ENCODE measurements around the gene CKS1B. TPM values are rescaled to one million over a fixed set of nuclear protein-coding genes. Genes with fewer than 3 reads are reported as not detected.

The CKS1B gene
- total and polyA plus RNA-seq, 9 of the 15 experiments (the other 6 are each of a cell fraction or from before 2014, with no cell fraction given) = 215 to 1,103 (median 460) TPM

DNA sequence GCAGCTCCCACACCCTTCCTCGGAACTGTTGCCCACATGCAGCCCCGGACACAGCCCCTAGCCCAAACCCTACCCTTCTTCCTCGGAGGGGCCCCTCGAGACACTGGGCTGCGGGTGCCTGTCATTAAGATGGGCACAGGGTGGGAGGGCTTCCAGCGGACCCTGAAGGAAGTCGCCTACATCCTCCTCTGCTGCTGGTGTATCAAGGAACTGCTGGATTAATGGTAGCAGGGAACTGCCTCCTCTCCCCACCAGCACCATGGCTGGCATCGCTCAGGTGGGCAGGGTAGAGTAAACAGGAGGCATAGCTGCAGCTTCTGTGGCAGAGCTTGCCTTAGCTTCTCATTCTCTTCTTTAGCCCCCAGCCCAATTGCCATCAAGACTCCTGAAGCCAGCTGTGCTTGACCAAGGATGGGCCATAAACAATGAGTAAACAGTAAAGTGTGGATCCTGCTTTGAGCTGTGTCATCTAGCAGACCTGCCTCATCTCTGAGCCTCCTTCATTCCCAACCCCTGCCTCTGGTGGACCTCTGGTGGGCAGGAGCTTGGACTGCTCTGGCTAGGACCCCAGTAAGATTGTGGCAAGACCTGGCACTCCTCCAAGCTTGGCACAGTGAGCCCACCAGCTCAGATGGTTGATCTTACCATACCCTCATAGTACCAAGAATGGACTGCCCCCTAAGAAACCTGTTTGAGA lies 19.2 kb downstream of the CKS1B start, which contains the start of gene LENEP (continued):
- TF ChIP-seq, protein P1, sequence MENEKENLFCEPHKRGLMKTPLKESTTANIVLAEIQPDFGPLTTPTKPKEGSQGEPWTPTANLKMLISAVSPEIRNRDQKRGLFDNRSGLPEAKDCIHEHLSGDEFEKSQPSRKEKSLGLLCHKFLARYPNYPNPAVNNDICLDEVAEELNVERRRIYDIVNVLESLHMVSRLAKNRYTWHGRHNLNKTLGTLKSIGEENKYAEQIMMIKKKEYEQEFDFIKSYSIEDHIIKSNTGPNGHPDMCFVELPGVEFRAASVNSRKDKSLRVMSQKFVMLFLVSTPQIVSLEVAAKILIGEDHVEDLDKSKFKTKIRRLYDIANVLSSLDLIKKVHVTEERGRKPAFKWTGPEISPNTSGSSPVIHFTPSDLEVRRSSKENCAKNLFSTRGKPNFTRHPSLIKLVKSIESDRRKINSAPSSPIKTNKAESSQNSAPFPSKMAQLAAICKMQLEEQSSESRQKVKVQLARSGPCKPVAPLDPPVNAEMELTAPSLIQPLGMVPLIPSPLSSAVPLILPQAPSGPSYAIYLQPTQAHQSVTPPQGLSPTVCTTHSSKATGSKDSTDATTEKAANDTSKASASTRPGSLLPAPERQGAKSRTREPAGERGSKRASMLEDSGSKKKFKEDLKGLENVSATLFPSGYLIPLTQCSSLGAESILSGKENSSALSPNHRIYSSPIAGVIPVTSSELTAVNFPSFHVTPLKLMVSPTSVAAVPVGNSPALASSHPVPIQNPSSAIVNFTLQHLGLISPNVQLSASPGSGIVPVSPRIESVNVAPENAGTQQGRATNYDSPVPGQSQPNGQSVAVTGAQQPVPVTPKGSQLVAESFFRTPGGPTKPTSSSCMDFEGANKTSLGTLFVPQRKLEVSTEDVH (IDR thresholded peaks at IDR 0.05; ENCODE audit: low read depth, partially characterized antibody) = peak; percentile 18
- TF ChIP-seq MEIS2 (IDR thresholded peaks at IDR 0.05; ENCODE audit: partially characterized antibody) (no peak), ZKSCAN3 (CRISPR knock-in tag; IDR thresholded peaks at IDR 0.05) (no peak), POLR2AphosphoS5 (IDR thresholded peaks at IDR 0.05; ENCODE audit: control insufficient read depth, insufficient read depth, low read depth, low read length) (0 out of 2 replicates have a peak, but pooled peaks have one; percentile 9), ZBTB7A (IDR thresholded peaks at IDR 0.05; ENCODE audit: borderline replicate concordance, control insufficient read depth, low read depth, low read length) (peak; percentile 8; the same call in 1 of the 2 replicates)

DNA sequence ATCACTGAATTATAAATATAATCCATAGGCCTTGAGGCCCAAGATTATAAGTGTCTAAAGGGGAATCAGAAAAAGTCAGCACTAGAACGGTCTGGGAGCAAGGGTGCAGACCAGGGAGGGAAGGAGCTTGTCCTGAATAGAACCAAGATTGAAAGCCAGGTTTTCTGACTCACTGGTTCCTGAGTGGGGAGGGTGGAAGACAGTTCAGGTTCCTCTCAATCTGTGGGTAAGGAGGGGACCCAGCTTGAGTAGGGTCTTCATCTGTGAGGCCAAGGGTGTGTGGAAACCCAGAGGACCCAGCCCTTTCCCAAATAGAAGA lies 19.7 kb downstream of the CKS1B start:
- peak overlapping the region; percentile 73 for H3K27ac ChIP-seq (ENCODE audit: extremely low read depth, low read depth, low read length)
- H3K9me3 ChIP-seq (replicated peaks; ENCODE audit: control insufficient read depth, insufficient read depth, low read depth, low read length) = no peaks in the 10 kb centered on the region
- in situ Hi-C loops (cut with MboI) = no loop called here
- BruUV-seq (replicated peaks) = no TSS peak
- DNase-seq (ENCODE audit: extremely low read depth in 1 of 4, low spot score in 3 of 4) (no peak), FAIRE-seq (no peak), ATAC-seq (peak; percentile 16; the same call in 2 of the 3 replicates)
- ChIA-PET CTCF (ENCODE audit: low intra/inter-chr PET ratio) (no interaction called here), POLR2A (interaction anchor here (0.6 to 8.2 kb wide), 14 partner anchors 10 to 125 kb away, joined by 3 to 80 read pairs (median 6); partner anchors contain the start of genes ADAM15, CKS1B, FLAD1 and PBXIP1)
- no peaks in the 10 kb centered on the region for H3K27me3 ChIP-seq (ENCODE audit: control insufficient read depth in 2 of 2, insufficient read depth in 2 of 2, low read length in 2 of 2)
- peaks cover 6% of the 10 kb centered on the region; the same call in 2 of the 3 replicates for H3K79me2 ChIP-seq (ENCODE audit: control insufficient read depth, insufficient read depth, low read length)
- peak overlapping the region; percentile 47; the same call in 1 of the 2 replicates for H3K4me2 ChIP-seq (ENCODE audit: insufficient read depth, low read length)
- no peaks in the 10 kb centered on the region for H4K20me1 ChIP-seq (replicated peaks; ENCODE audit: control insufficient read depth, insufficient read depth, low read length)
- WGBS (ENCODE audit: insufficient coverage, low coverage, missing lambda C conversion rate) = 13% methylated on average over 1 of the region's 1 CpG
- H3K4me3 ChIP-seq = no peak overlapping the region
- peaks cover 24% of the 10 kb centered on the region; the same call in 2 of the 3 replicates for H3K36me3 ChIP-seq (ENCODE audit: control insufficient read depth, insufficient read depth, low read length)
- H3K9me1 ChIP-seq (ENCODE audit: control insufficient read depth, insufficient read depth, low read length) = peaks cover 6% of the 10 kb centered on the region
- intact Hi-C loops (cut with micrococcal nuclease) = loop anchor here (2.0 kb wide), 1 partner anchor 39 kb away; no protein-coding TSS in a partner anchor
- peak overlapping the region; percentile 47; the same call in 1 of the 2 replicates for H2AFZ ChIP-seq (ENCODE audit: low read depth, low read length)
- H3K4me1 ChIP-seq (replicated peaks in 1 of 2; ENCODE audit: control insufficient read depth in 2 of 2, insufficient read depth in 2 of 2, low read length in 2 of 2) = peaks cover 40 to 44% of the 10 kb centered on the region in 2 experiments
- peak overlapping the region; percentile 19 to 71; a peak in 3 of 4 replicates for H3K9ac ChIP-seq (ENCODE audit: insufficient read depth in 1 of 2, low read depth in 2 of 2, low read length in 2 of 2)
- no peak for TF ChIP-seq HDAC2 (IDR thresholded peaks at IDR 0.05)
- no peak for TF ChIP-seq NFRKB (IDR thresholded peaks at IDR 0.05; ENCODE audit: low read depth)
- no peak for TF ChIP-seq NONO (IDR thresholded peaks at IDR 0.05; ENCODE audit: low read depth in 2 of 2, low read length in 1 of 2)
- TF ChIP-seq, protein P2, sequence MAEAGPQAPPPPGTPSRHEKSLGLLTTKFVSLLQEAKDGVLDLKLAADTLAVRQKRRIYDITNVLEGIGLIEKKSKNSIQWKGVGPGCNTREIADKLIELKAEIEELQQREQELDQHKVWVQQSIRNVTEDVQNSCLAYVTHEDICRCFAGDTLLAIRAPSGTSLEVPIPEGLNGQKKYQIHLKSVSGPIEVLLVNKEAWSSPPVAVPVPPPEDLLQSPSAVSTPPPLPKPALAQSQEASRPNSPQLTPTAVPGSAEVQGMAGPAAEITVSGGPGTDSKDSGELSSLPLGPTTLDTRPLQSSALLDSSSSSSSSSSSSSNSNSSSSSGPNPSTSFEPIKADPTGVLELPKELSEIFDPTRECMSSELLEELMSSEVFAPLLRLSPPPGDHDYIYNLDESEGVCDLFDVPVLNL (CRISPR knock-in tag; IDR thresholded peaks at IDR 0.05; ENCODE audit: low read depth) = no peak
- TF ChIP-seq, protein P3, sequence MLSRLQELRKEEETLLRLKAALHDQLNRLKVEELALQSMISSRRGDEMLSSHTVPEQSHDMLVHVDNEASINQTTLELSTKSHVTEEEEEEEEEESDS (CRISPR knock-in tag; IDR thresholded peaks at IDR 0.05) = no peak
- no peak for TF ChIP-seq NR1H2 (CRISPR knock-in tag; IDR thresholded peaks at IDR 0.05)
- TF ChIP-seq, protein P4, sequence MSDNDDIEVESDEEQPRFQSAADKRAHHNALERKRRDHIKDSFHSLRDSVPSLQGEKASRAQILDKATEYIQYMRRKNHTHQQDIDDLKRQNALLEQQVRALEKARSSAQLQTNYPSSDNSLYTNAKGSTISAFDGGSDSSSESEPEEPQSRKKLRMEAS (CRISPR knock-in tag; IDR thresholded peaks at IDR 0.05) = peak; percentile 7; the same call in 1 of the 2 replicates
- no peak for TF ChIP-seq POLR2AphosphoS2 (IDR thresholded peaks at IDR 0.05; ENCODE audit: low read length)
- TF ChIP-seq HDGF (IDR thresholded peaks at IDR 0.05) = no peak
